Ascending aorta (tissue), 2 donors: ENCODE measurements around the gene CD84. TPM values are rescaled to one million over a fixed set of nuclear protein-coding genes. Genes with fewer than 3 reads are reported as not detected.

ENCODE experiments used
- DNase-seq, 2 donors: peaks; one replicate each; pipeline ENCODE4 v3.0.0-alpha.2; 2019; ENCODE audit warnings: low spot score in 2 of 2
- H3K27ac ChIP-seq, 2 donors: fragments of 200-600 bp; sonication (generic); one replicate each; pipeline ENCODE4 v1.5.1; 2016 to 2017; ENCODE audit warnings: mild to moderate bottlenecking in 1 of 2
- H3K27me3 ChIP-seq: fragments of 200-600 bp; sonication (generic); one replicate; pipeline ENCODE4 v1.5.1; 2017
- H3K36me3 ChIP-seq, 2 donors: fragments of 200-600 bp; sonication (generic); one replicate each; pipeline ENCODE4 v1.5.1; 2016
- H3K4me1 ChIP-seq, 2 donors: fragments of 200-600 bp; sonication (generic); one replicate each; pipeline ENCODE4 v1.5.1; 2016 to 2017; ENCODE audit warnings: mild to moderate bottlenecking in 1 of 2
- H3K4me3 ChIP-seq, 2 donors: fragments of 200-600 bp; sonication (generic); one replicate each; pipeline ENCODE4 v1.5.1; 2016 to 2017; ENCODE audit warnings: mild to moderate bottlenecking in 1 of 2
- H3K9me3 ChIP-seq, 2 donors: fragments of 200-600 bp; sonication (generic); one replicate each; pipeline ENCODE4 v1.5.1; 2016
- CTCF ChIP-seq, 3 experiments: fragments of 200-600 bp in 2 of 3; fragments of 450-650 bp in 1 of 3; sonication (generic) in 2 of 3; IDR thresholded peaks; one replicate each; pipeline ENCODE4 v1.5.1; 2016 to 2019; ENCODE audit warnings: antibody characterized with exemption in 3 of 3, mild to moderate bottlenecking in 1 of 3, moderate library complexity in 1 of 3
- intact Hi-C: fragments of 100-400 bp; cut with DNase I; formaldehyde crosslinking; loops from one replicate; pipeline ENCODE4 v1.15.1; 2023
- total RNA-seq: library from RNA; depleted of rRNA; stranded (reverse); fragments of >200 nt; gene quantifications from one replicate; pipeline ENCODE4 v1.1.0, GENCODE V29; 2016

Gene CD84
- total RNA-seq, 1 donor from 2014 or later = 1.1 TPM

GRCh38 chr1:160615660-160616059 is 36.4 kb upstream of the CD84 start:
- TF ChIP-seq CTCF (IDR thresholded peaks at IDR 0.05) = no peak
- Histone ChIP-seq H3K27me3 (no peaks in the 10 kb centered on the region), H3K4me3 (no peak overlapping the region), H3K27ac (no peak overlapping the region), H3K36me3 (no peaks in the 10 kb centered on the region), H3K4me1 (no peaks in the 10 kb centered on the region), H3K9me3 (no peaks in the 10 kb centered on the region)
- no peak for DNase-seq
- intact Hi-C loops = no loop called here

DNA sequence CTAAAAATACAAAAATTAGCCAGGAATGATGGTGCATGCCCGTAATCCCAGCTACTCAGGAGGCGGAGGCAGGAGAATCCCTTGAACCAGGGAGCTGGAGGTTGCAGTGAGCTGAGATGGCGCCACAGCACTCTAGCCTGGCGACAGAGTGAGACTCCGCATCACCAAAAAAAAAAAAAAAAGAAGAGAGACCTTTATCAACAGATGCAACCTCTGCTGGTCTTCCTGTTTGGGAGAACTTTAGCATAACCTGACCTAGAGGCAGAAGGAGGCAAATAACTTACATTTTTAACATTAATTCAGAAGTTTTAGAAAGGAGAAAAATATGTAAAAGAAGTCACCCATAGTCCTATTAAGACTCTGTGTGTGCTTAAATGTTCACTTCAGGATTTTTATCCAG is 35.1 kb upstream of the CD84 start:
- no peak for DNase-seq
- H3K4me3 ChIP-seq = no peak overlapping the region
- no peak for TF ChIP-seq CTCF (IDR thresholded peaks at IDR 0.05)
- H3K4me1 ChIP-seq = no peaks in the 10 kb centered on the region
- H3K27ac ChIP-seq = no peak overlapping the region
- no peaks in the 10 kb centered on the region for H3K27me3 ChIP-seq
- intact Hi-C loops = no loop called here
- H3K9me3 ChIP-seq = no peaks in the 10 kb centered on the region
- no peaks in the 10 kb centered on the region for H3K36me3 ChIP-seq

- no peak for TF ChIP-seq CTCF (IDR thresholded peaks at IDR 0.05)
- Histone ChIP-seq H3K27me3 (no peaks in the 10 kb centered on the region), H3K36me3 (no peaks in the 10 kb centered on the region), H3K9me3 (no peaks in the 10 kb centered on the region), H3K4me1 (no peaks in the 10 kb centered on the region), H3K27ac (no peak overlapping the region), H3K4me3 (no peak overlapping the region)
- DNase-seq = no peak
- intact Hi-C loops = no loop called here
These were observed 33.4 kb upstream of the CD84 start for GRCh38 chr1:160612613-160613218.

- Histone ChIP-seq H3K4me1 (no peaks in the 10 kb centered on the region), H3K27ac (no peak overlapping the region), H3K4me3 (no peak overlapping the region), H3K9me3 (no peaks in the 10 kb centered on the region), H3K27me3 (no peaks in the 10 kb centered on the region), H3K36me3 (no peaks in the 10 kb centered on the region)
- intact Hi-C loops = no loop called here
- no peak for TF ChIP-seq CTCF (IDR thresholded peaks at IDR 0.05)
- no peak for DNase-seq
These were observed 31.4 kb upstream of the CD84 start for GRCh38 chr1:160610569-160611242.

DNA sequence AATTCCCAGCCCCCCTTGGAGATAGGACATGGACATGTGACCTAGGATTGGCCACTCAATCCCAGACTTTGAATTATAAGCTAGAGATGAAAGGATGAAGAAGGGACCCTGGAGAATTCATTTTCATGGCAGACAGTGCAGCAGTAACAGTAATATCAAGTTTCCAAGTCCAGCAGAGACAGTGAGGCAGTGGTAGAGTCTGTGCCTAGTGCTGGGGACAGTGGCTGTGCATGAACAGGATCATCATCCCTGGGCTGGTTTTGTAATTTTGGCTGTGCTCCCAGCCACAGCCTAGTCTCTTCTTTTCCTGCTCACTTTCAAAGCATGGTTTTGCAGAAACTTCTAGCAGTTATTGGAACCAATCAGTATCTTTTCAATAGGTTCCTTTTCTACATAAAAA is 29.6 kb upstream of the CD84 start:
- no peak for TF ChIP-seq CTCF (IDR thresholded peaks at IDR 0.05)
- Histone ChIP-seq H3K9me3 (no peaks in the 10 kb centered on the region), H3K27ac (no peak overlapping the region), H3K4me3 (no peak overlapping the region), H3K4me1 (no peaks in the 10 kb centered on the region), H3K27me3 (no peaks in the 10 kb centered on the region), H3K36me3 (no peaks in the 10 kb centered on the region)
- DNase-seq = no peak
- intact Hi-C loops = no loop called here
